Fibroblast of lung (primary cell): Measurements from ENCODE around the gene SEMA5B. TPM values are rescaled to one million over a fixed set of nuclear protein-coding genes. Genes with fewer than 3 reads are reported as not detected.

Source experiments
- DNase-seq, 2 donors: peaks; one replicate each; pipeline versions ENCODE4 v3.0.0 to v3.0.0-alpha.2; 2010; ENCODE audit warnings: low read depth in 2 of 2
- H2AFZ ChIP-seq: 2 replicates; pipeline ENCODE4 v1.5.1; 2012; ENCODE audit warnings: low read length, control low read depth, inconsistent platforms
- H3K27ac ChIP-seq: 2 replicates; pipeline ENCODE4 v1.5.1; 2011; ENCODE audit warnings: low read length, control low read depth; ENCODE audit not compliant: insufficient read depth
- H3K27me3 ChIP-seq: 2 replicates; pipeline ENCODE4 v1.5.1; 2011; ENCODE audit warnings: mild to moderate bottlenecking, low read length; ENCODE audit not compliant: control insufficient read depth, insufficient read depth
- H3K36me3 ChIP-seq: 2 replicates; pipeline ENCODE4 v1.5.1; 2011; ENCODE audit warnings: low read length; ENCODE audit not compliant: control insufficient read depth, insufficient read depth
- H3K4me1 ChIP-seq: 2 replicates; pipeline ENCODE4 v1.5.1; 2011; ENCODE audit warnings: low read length; ENCODE audit not compliant: control insufficient read depth, insufficient read depth; ENCODE audit errors: extremely low read depth
- H3K4me2 ChIP-seq: 2 replicates; pipeline ENCODE4 v1.5.1; 2011; ENCODE audit warnings: low read length, control low read depth; ENCODE audit not compliant: insufficient read depth; ENCODE audit errors: extremely low read depth
- H3K4me3 ChIP-seq, 4 experiments: fragments of 200-600 bp in 1 of 4; sonication (generic) in 1 of 4; replicated peaks in 1 of 4; 2 replicates each; pipeline ENCODE4 v1.5.1; 2011 to 2016; ENCODE audit warnings: low read length in 4 of 4, low read depth in 3 of 4, mild to moderate bottlenecking in 3 of 4, control low read depth in 2 of 4, inconsistent platforms in 1 of 4, mixed read lengths in 1 of 4; ENCODE audit not compliant: insufficient read depth in 1 of 4; ENCODE audit errors: control extremely low read depth in 1 of 4
- H3K79me2 ChIP-seq: 2 replicates; pipeline ENCODE4 v1.5.1; 2012; ENCODE audit warnings: mild to moderate bottlenecking, low read length, inconsistent platforms; ENCODE audit not compliant: control insufficient read depth, insufficient read depth
- H3K9ac ChIP-seq: 2 replicates; pipeline ENCODE4 v1.5.1; 2011; ENCODE audit warnings: mild to moderate bottlenecking, low read length, control low read depth; ENCODE audit not compliant: insufficient read depth
- H3K9me3 ChIP-seq: 2 replicates; pipeline ENCODE4 v1.5.1; 2012; ENCODE audit warnings: low read depth, low read length; ENCODE audit not compliant: control insufficient read depth, insufficient read depth
- H4K20me1 ChIP-seq: 2 replicates; pipeline ENCODE4 v1.5.1; 2011; ENCODE audit warnings: low read length; ENCODE audit not compliant: control insufficient read depth, insufficient read depth; ENCODE audit errors: extremely low read depth
- CTCF ChIP-seq, 2 donors: IDR thresholded peaks in 1 of 2; conservative IDR thresholded peaks in 1 of 2; 1 replicate in 1 of 2; 2 replicates in 1 of 2; pipeline ENCODE4 v1.5.1; 2011 to 2012; ENCODE audit warnings: low read length in 2 of 2, control low read depth in 1 of 2, inconsistent platforms in 1 of 2, low read depth in 1 of 2, mild to moderate bottlenecking in 1 of 2
- EZH2 ChIP-seq: IDR thresholded peaks from 2 replicates; pipeline ENCODE4 v1.5.1; 2012; ENCODE audit warnings: low read length, control low read depth, mild to moderate bottlenecking; ENCODE audit errors: missing control alignments
- polyA plus RNA-seq, 2 donors: library from polyadenylated mRNA; depleted of rRNA in 1 of 2; stranded (reverse) in 1 of 2; unstranded in 1 of 2; fragments of >200 nt; gene quantifications; 2 replicates each; pipeline ENCODE4 v1.2.1, GENCODE V29; 2011 to 2012; ENCODE audit warnings: missing spikeins in 1 of 2
- total RNA-seq: library from RNA; depleted of rRNA; stranded (reverse); fragments of >200 nt; gene quantifications from 2 replicates; pipeline ENCODE4 v1.2.1, GENCODE V29; 2014

Gene SEMA5B
- total and polyA plus RNA-seq, 2 donors (not counting 1 experiment from before 2014, with no cell fraction given) = not detected

DNA sequence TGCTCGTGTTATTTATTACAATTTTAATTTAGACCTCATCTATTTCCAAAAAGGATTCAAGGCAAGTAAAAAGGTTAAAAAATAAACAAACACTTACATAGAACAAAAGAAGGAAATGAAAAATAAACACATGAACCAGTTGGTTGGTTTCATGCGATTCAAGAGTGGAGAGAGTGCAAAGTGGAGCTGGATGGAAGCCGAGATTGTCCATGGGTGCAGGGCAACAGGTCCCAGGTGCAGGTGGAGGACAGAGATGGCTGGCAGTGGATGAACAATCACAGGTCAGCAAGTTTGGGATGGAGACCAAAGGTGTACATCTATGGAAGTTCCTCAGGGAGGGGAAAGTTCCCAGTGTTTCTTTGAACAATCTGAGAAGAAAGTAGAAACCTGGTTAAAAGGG is 11.6 kb upstream of the SEMA5B start:
- Histone ChIP-seq H3K27ac (no peak overlapping the region), H3K27me3 (peaks cover 21% of the 10 kb centered on the region), H3K36me3 (no peaks in the 10 kb centered on the region), H3K4me3 (no peak overlapping the region), H3K9me3 (no peaks in the 10 kb centered on the region), H3K9ac (no peak overlapping the region), H4K20me1 (no peaks in the 10 kb centered on the region), H3K4me1 (no peaks in the 10 kb centered on the region), H3K4me2 (no peak overlapping the region), H2AFZ (no peak overlapping the region), H3K79me2 (no peaks in the 10 kb centered on the region)
- no peak for DNase-seq
- no peak for TF ChIP-seq CTCF (conservative IDR thresholded peaks at IDR 0.05 in 1 of 2, IDR thresholded peaks at IDR 0.05 in 1 of 2; ENCODE audit: low read depth in 1 of 2, low read length in 2 of 2)
- TF ChIP-seq EZH2 = no peak

- Histone ChIP-seq H3K4me3 (no peak overlapping the region), H3K4me2 (no peak overlapping the region), H3K4me1 (no peaks in the 10 kb centered on the region), H4K20me1 (no peaks in the 10 kb centered on the region), H3K9ac (no peak overlapping the region), H3K79me2 (no peaks in the 10 kb centered on the region), H3K9me3 (no peaks in the 10 kb centered on the region), H3K27me3 (peaks cover 23% of the 10 kb centered on the region), H3K36me3 (no peaks in the 10 kb centered on the region), H3K27ac (no peak overlapping the region), H2AFZ (no peak overlapping the region)
- TF ChIP-seq CTCF (conservative IDR thresholded peaks at IDR 0.05 in 1 of 2, IDR thresholded peaks at IDR 0.05 in 1 of 2; ENCODE audit: low read depth in 1 of 2, low read length in 2 of 2) (no peak), EZH2 (no peak)
- no peak for DNase-seq
Measured at GRCh38 chr3:123038751-123039150, 11.2 kb upstream of the SEMA5B start.

GRCh38 chr3:123037015-123037375 is 9.4 kb upstream of the SEMA5B start:
- Histone ChIP-seq H3K4me1 (no peaks in the 10 kb centered on the region), H4K20me1 (no peaks in the 10 kb centered on the region), H3K79me2 (no peaks in the 10 kb centered on the region), H3K36me3 (no peaks in the 10 kb centered on the region), H3K27ac (no peak overlapping the region), H3K4me3 (no peak overlapping the region), H3K27me3 (peaks cover 27% of the 10 kb centered on the region), H3K9ac (no peak overlapping the region), H2AFZ (no peak overlapping the region), H3K9me3 (no peaks in the 10 kb centered on the region), H3K4me2 (no peak overlapping the region)
- no peak for TF ChIP-seq EZH2
- TF ChIP-seq CTCF (conservative IDR thresholded peaks at IDR 0.05 in 1 of 2, IDR thresholded peaks at IDR 0.05 in 1 of 2; ENCODE audit: low read depth in 1 of 2, low read length in 2 of 2) = no peak
- no peak for DNase-seq
